ENCODE measurements around the gene TAB3.
A peak's percentile ranks its signal among the peaks of the same experiment; 100 is the strongest.

Gene TAB3

GRCh38 chrX:30889147-30890140 lies at the start of gene TAB3:
Gene TAB3 (minus strand): TSS chrX:30889254. CDS start chrX:30859588, 29,666 bp downstream.
- peak; percentile 67 for DNase-seq

DNA sequence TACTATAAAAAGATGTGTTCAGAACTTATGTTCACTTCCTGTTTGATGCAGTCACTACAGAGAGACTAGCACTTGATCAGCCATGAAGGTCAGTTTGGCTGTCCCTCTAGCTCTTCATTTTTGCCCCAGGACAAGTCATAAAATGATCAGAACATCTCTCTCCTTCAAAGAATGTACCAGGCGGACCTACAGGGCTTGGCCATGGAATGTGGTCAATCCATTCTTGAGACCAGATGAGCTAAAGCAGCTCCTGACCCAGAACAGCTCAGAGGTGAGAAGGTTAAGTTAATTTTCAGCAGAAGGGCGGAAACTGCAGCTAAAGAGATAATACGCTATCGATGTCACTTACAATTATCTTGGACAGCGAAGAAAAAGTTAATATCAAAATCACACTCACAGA lies 49.2 kb upstream of the TAB3 start:
- DNase-seq: no peak

GRCh38 chrX:30935985-30936384 lies 46.9 kb upstream of the TAB3 start:
- no peak for DNase-seq

- DNase-seq: no peak
Measured at GRCh38 chrX:30931920-30932319, 42.9 kb upstream of the TAB3 start.

- no peak for DNase-seq
Measured at GRCh38 chrX:30930679-30931078, 41.6 kb upstream of the TAB3 start.

DNA sequence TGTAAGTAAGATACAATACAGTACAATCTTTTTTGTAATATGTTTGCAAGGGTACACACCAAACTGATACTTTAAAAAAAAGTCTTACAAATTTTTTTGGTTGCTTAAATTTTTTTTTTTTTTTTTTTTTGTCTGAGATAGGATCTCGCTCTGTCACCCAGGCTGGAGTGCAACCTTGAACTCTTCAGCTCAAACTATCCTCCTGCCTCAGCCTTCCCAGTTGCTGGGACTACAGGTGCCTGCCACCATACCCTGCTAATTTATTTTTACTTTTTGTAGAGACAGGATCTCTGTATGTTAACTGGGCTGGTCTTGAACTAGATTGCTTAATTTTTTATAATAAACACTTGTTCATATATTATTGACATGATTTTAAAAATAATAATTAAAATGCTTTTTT lies 41.1 kb upstream of the TAB3 start:
- DNase-seq: no peak

- DNase-seq: no peak
Measured at GRCh38 chrX:30920271-30920670, 31.2 kb upstream of the TAB3 start.

GRCh38 chrX:30918480-30918879 lies 29.4 kb upstream of the TAB3 start:
- no peak for DNase-seq

DNA sequence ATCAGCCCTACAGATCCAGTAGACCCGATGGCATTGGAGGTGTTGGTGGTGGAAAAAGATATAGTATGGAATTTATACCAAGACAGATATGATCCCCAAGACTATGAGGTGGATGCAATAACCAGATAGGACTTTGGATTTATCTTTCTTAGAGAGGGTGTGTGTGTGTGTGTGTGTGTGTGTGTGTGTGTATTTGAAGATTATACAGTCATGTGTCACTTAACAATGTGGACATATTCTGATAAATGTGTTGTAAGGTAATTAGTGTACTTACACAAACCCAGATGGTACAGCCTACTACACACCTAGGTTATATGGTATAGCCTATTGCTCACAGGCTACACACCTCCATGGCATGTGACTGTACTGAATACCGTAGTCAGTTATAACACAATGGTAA lies 24.4 kb upstream of the TAB3 start:
- no peak for DNase-seq

DNA sequence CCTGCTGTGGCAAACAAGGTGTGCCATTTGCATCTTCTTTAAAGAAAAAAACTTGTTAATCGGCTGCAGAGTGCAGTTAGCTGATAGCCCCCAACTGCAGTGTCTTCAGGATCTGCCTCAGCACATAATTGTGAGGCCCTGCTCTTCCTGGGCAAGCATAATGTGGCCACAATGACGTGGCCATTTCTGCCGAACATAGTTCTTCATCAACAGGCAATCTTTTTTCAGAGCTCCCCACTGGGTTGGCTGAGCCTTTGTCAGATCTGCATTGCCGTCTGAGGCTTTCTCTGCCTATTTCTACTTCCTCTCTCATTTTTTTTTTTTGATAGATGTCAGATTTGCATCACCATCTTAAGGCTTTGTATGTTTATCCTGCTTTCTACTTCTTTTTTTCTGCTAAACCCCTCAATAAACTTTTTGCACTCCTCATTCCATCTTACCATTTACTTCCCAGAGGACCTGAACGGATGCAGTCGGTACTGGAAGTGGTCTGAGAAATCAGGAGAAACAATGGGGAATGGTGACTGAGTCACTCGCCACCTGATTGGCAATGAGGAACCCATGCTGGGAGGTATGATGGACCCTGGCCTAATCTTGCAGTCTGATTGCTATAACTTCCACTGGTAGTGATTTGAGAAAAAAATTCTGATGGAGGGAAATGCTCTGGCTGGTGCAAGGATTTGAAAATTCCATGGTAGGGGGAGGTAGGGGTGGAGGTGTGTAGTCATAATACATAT lies 21.2 kb upstream of the TAB3 start:
- DNase-seq: peak; percentile 10

DNA sequence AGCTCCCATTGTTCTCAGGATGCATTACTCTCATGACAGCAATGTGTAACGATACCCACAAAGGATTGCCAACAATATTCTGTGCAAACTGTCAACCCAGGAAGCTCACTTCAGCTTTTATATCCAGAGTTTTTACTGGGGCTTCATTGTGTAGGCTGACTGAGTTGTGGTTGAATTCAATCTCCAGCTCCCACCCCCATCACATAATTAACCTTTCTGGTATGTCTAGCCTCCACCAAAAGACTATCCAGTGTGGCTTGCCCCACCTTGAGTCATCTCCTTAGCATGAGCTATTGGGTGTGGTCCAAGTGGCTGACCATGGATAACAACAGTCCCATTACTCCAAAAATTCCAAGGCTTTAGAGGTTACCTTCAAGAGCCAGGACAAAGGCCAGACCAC lies 17.7 kb upstream of the TAB3 start:
- no peak for DNase-seq

DNA sequence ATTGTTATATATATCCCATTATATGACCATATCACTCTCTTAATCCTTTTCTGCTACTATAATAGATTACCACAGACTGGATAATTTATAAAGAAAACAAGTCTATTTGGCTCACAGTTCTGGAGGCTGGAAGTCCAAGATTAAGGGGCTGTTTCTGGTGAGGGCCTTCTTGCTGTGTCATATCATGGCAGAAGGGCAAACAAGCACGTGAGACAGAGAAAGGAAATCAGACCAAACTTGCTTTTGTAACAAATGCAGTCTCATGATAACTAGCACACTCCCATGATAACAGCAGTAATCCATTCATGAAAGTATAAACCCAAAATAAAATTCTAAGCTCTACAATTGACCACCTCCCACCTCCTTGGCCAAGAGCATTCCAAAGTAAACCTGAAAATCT lies 16.3 kb upstream of the TAB3 start:
- no peak for DNase-seq

GRCh38 chrX:30904632-30905031 lies 15.6 kb upstream of the TAB3 start:
- no peak for DNase-seq

GRCh38 chrX:30904186-30904585 lies 15.1 kb upstream of the TAB3 start:
- DNase-seq: no peak

DNA sequence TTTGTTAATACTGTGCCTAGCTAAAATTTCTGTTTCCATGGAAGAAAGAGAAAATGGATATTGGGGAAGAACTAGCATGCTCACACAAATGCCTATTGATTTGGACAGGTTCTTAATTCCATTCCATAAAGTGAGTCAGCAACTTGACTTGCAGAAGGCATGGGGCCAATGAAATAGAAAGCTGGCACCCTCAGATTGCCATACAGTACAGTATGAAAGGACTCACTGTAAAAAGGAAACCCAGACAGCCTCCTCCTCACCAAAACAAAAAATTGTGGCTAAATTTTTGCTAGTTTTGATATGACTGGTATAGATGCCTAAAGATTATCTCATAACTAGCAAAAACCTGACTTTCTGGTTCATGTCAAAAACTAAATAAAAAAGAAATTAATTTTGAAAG lies 11.2 kb upstream of the TAB3 start:
- DNase-seq: no peak

- no peak for DNase-seq
Measured at GRCh38 chrX:30898886-30899285, 9.8 kb upstream of the TAB3 start.

DNA sequence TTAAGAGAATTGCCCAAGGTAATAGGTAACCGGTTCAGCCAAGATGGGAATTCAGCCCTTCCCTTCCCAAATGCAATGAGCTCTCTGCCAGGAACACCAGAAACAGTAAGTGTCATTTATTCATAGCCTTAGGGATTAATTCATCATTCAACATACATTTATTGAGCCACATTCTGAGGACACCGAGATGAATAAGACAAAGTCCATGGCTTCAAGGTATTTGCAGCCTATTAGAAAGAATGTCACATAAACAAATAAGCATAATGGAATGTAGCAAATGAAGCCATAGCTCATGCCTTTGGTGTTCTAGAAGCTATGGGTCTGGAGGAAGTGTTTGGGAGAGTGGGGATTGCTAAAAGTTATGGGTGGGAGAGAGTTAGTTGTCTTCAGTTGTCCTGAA lies 6.3 kb upstream of the TAB3 start:
- DNase-seq: no peak

DNA sequence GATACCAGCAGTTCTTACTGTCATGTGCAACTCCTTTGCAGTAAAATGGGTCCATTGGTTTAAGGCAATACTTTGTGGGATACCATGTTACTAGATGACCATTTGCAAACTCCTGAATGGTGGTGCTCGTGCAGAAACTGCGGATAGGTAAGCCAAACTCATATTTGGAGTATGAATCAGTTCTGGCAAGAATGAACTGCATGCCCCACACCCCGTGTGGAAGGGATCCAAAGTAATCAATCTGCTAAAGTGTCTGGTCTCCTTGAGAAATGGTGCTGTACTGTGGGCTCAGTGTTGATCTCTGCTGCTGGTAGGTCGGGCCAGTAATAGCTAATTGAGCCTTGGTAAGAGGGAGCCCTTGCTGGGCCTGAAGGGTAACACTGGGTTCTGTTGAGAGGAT lies 4.2 kb upstream of the TAB3 start:
- DNase-seq: no peak

DNA sequence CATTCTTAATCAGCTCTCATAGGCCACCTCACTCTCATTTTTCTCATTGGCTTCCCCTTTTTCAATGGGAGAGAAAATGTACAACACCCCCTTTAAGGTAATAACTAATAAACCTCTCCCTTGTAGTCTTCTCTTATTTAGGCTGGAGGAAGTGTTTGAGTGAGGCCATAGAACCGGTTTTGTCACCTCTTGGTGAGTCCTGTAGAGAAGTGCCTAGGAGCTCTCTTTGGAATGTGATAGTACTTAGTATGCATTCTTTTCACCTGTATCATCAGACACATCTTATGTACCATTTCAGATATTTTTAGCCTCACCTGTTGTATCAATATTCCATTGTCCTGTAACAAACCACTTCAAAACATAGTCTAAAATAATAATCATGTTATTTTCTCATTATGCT lies 3.5 kb upstream of the TAB3 start:
- DNase-seq: no peak

DNA sequence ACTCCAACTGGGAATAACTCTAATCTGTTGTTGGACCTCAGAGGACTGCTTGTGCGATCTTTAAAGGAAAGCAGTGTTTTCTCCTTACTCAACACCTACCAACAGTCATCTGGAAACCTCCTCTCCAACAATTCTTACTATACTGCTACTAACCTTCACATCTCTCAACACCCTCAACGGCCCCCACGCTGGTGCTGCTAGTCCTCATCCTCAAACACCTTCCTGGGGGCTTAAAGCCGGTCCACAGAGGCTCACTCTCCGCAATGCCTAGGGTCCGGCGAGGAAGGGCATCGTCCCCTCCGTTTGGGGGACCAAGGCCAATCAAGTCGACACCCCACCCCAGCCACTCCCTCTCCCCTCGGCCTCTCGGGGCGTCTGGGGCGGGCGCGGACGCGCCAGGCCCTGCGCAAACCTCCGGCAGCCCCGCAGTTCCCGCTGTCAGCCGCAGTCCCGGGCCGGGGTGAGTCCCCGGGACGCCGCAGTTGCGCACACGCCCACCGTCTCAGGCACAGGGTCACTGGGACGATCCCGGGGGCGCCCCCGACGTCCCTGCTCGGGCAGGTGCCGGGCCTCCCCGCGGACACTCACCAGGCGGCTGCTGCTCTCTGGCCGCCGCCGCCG lies 418 bp downstream of the TAB3 start:
- no peak for DNase-seq

DNA sequence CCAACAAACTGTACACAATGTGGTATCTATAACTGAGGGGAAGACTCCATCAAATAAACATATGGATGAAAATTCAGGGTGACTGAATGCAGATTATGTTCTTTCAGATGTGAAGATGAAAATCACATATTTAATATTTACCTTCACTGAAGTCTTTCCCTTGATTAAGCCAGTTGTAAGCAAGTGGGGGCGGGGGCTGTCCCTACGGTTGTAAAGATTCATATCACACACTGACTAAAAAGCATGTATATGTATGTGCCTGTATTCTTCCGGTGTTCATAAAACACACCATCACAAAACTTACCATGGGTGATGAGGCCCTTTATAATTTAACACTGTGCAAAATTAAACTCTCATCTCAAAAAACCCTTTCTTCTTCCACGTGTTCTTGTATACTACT lies 1.3 kb downstream of the TAB3 start:
- no peak for DNase-seq

- DNase-seq: no peak
Measured at GRCh38 chrX:30887288-30887687, 1.8 kb downstream of the TAB3 start.

DNA sequence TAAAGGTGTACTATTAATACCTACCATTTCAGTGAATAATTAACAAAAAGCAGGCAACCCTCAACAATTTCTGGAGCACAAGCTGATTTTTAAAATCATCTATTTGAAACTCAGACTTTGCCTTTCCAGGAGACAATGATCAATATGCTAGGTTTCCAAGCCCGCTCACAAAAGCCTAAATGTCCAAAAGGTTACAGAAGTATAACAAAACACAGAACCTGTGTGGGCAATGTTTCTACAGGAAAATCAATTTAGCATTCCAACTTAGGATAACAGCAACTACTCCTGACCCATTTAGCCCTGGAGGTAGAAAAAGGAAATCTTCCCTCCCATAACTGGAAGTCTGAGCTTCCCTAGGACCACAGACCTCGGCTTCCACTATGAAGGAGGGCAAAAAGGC lies 3.9 kb downstream of the TAB3 start:
- DNase-seq: no peak

GRCh38 chrX:30883138-30883537 lies 5.9 kb downstream of the TAB3 start:
- DNase-seq: no peak

All from SIG-M5 (cell line).